LHCN-M2 (cell line): ENCODE data around the gene VSIG1. TPM values are rescaled to one million over a fixed set of nuclear protein-coding genes. Genes with fewer than 3 reads are reported as not detected.

ENCODE experiments used
- total RNA-seq: library from RNA; depleted of rRNA; stranded (reverse); fragments of >200 nt; gene quantifications from 2 replicates; pipeline ENCODE4 v1.2.3, GENCODE V29; 2014; rRNA removed

Gene VSIG1
- total RNA-seq, 1 experiment from 2014 or later = not detected

Other genes with a start within 250 kb of the VSIG1 start
- 5.6 and 8.8 TPM in 2 replicates for gene MID2, start 219.2 kb upstream of the VSIG1 start, total RNA-seq
- gene TEX13B, start 62.7 kb upstream of the VSIG1 start, total RNA-seq = not detected in 2 replicates
- 73.9 and 92.3 TPM in 2 replicates for gene PSMD10, start 46.5 kb downstream of the VSIG1 start, total RNA-seq
- 12.5 and 13.3 TPM in 2 replicates for gene ATG4A, start 46.7 kb downstream of the VSIG1 start, total RNA-seq